Erythroblast (primary cell): Measurements from ENCODE around the gene KAZN.

Source experiments
- GATA1 ChIP-seq: IDR thresholded peaks from 2 replicates; pipeline ENCODE4 v1.6.1; 2011; ENCODE audit warnings: low read depth, mild to moderate bottlenecking, control low read depth, low read length, moderate library complexity
- POLR2A ChIP-seq: IDR thresholded peaks from 2 replicates; pipeline ENCODE4 v1.6.1; 2011; ENCODE audit warnings: mild to moderate bottlenecking, low read length

DNA sequence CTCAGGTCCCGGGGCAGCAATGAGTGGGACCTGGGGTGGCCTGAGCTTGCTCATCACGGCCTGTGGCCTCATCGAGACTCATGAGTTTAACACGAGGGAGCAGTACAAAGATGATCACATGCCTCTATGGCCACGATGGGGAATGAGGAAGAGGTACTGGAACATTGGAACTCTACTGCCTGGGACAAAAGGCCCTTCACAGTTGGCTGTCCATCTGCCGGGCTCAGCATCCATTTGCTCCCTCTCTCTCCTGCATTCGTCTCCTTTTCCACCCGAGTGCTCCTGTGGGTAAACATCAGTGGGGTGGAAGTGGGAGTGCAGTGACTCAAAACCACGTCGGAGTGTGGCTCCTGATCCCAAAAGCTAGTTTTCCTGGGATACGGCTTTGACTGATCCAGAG lies 124.9 kb downstream of the KAZN start:
- TF ChIP-seq POLR2A: no peak
- no peak for TF ChIP-seq GATA1
